Measurements from ENCODE around the gene SEC16A. TPM values are rescaled to one million over a fixed set of nuclear protein-coding genes. Genes with fewer than 3 reads are reported as not detected.

Gene SEC16A
- total RNA-seq, 1 donor from 2014 or later: 89.9 TPM

GRCh38 chr9:136493567-136493971 lies 10.7 kb upstream of the SEC16A start:
- no peak overlapping the region for H3K4me3 Mint-ChIP-seq
- no peaks in the 10 kb centered on the region for H3K4me1 Mint-ChIP-seq
- DNase-seq (ENCODE audit: low spot score in 2 of 2, unreplicated experiment in 2 of 2): no peak
- peaks cover 4% of the 10 kb centered on the region for H3K36me3 Mint-ChIP-seq
- TF ChIP-seq CTCF (IDR thresholded peaks at IDR 0.05; ENCODE audit: unreplicated experiment): no peak
- H3K27ac Mint-ChIP-seq: no peak overlapping the region
- H3K27me3 Mint-ChIP-seq (ENCODE audit: low read depth): no peaks in the 10 kb centered on the region
- no peaks in the 10 kb centered on the region for H3K9me3 Mint-ChIP-seq

- TF ChIP-seq CTCF (IDR thresholded peaks at IDR 0.05; ENCODE audit: unreplicated experiment): no peak
- Mint-ChIP-seq H3K27me3 (ENCODE audit: low read depth) (no peaks in the 10 kb centered on the region), H3K4me1 (no peaks in the 10 kb centered on the region), H3K4me3 (no peak overlapping the region), H3K9me3 (no peaks in the 10 kb centered on the region), H3K27ac (no peak overlapping the region), H3K36me3 (peaks cover 4% of the 10 kb centered on the region)
- no peak for DNase-seq (ENCODE audit: low spot score in 2 of 2, unreplicated experiment in 2 of 2)
These were observed 10.2 kb upstream of the SEC16A start for GRCh38 chr9:136492978-136493522.

- Mint-ChIP-seq H3K27ac (no peak overlapping the region), H3K4me3 (no peak overlapping the region), H3K9me3 (no peaks in the 10 kb centered on the region), H3K27me3 (ENCODE audit: low read depth) (no peaks in the 10 kb centered on the region), H3K36me3 (peaks cover 4% of the 10 kb centered on the region), H3K4me1 (peaks cover 4% of the 10 kb centered on the region)
- TF ChIP-seq CTCF (IDR thresholded peaks at IDR 0.05; ENCODE audit: unreplicated experiment): no peak
- no peak for DNase-seq (ENCODE audit: low spot score in 2 of 2, unreplicated experiment in 2 of 2)
These were observed 6.9 kb upstream of the SEC16A start for GRCh38 chr9:136489731-136490130.

GRCh38 chr9:136488247-136489214 lies 5.7 kb upstream of the SEC16A start:
- H3K9me3 Mint-ChIP-seq: no peaks in the 10 kb centered on the region
- TF ChIP-seq CTCF (IDR thresholded peaks at IDR 0.05; ENCODE audit: unreplicated experiment): peak; percentile 95
- H3K27ac Mint-ChIP-seq: no peak overlapping the region
- H3K36me3 Mint-ChIP-seq: peaks cover 4% of the 10 kb centered on the region
- H3K27me3 Mint-ChIP-seq (ENCODE audit: low read depth): no peaks in the 10 kb centered on the region
- no peak overlapping the region for H3K4me3 Mint-ChIP-seq
- peak in 1 of 2 experiments; percentile 89 for DNase-seq (ENCODE audit: low spot score in 2 of 2, unreplicated experiment in 2 of 2)
- H3K4me1 Mint-ChIP-seq: peaks cover 6% of the 10 kb centered on the region

GRCh38 chr9:136487672-136488071 lies 4.8 kb upstream of the SEC16A start:
- TF ChIP-seq CTCF (IDR thresholded peaks at IDR 0.05; ENCODE audit: unreplicated experiment): no peak

More at GRCh38 chr9:136487672-136488071, 4.8 kb upstream of the SEC16A start:
- peaks cover 6% of the 10 kb centered on the region for H3K4me1 Mint-ChIP-seq
- no peak overlapping the region for H3K4me3 Mint-ChIP-seq
- H3K9me3 Mint-ChIP-seq: no peaks in the 10 kb centered on the region
- no peak overlapping the region for H3K27ac Mint-ChIP-seq
- no peak for DNase-seq (ENCODE audit: low spot score in 2 of 2, unreplicated experiment in 2 of 2)
- H3K36me3 Mint-ChIP-seq: peaks cover 2% of the 10 kb centered on the region
- H3K27me3 Mint-ChIP-seq (ENCODE audit: low read depth): no peaks in the 10 kb centered on the region

Data from mesothelial cell of epicardium (in vitro differentiated cells).